HG03378 (cell line): ENCODE data around the gene LLGL1.

Source experiments
- ATAC-seq: cut with Tn5 transposase; IDR thresholded peaks from one replicate; pipeline ENCODE4 v1.9.1; 2021; ENCODE audit warnings: mild to moderate bottlenecking, moderate library complexity; ENCODE audit not compliant: unreplicated experiment

LLGL1 gene

GRCh38 chr17:18228176-18228682, 2.8 kb downstream of the LLGL1 start:
- no peak for ATAC-seq

- no peak for ATAC-seq
Observed at GRCh38 chr17:18229254-18229653, 3.8 kb downstream of the LLGL1 start.

- no peak for ATAC-seq
Observed at GRCh38 chr17:18229771-18230170, 4.3 kb downstream of the LLGL1 start.

GRCh38 chr17:18230288-18231141, 5.1 kb downstream of the LLGL1 start:
- no peak for ATAC-seq

GRCh38 chr17:18231164-18231563, 5.7 kb downstream of the LLGL1 start:
- ATAC-seq = no peak

GRCh38 chr17:18233803-18234518, 8.5 kb downstream of the LLGL1 start:
- ATAC-seq = no peak

- no peak for ATAC-seq
Observed at GRCh38 chr17:18234853-18235380, 9.5 kb downstream of the LLGL1 start.

- ATAC-seq = no peak
Observed at GRCh38 chr17:18235743-18236256, 10.4 kb downstream of the LLGL1 start.

GRCh38 chr17:18236494-18236893, 11.1 kb downstream of the LLGL1 start:
- ATAC-seq = no peak

- ATAC-seq = no peak
Observed at GRCh38 chr17:18237461-18237860, 12.0 kb downstream of the LLGL1 start.

GRCh38 chr17:18238299-18238698, 12.9 kb downstream of the LLGL1 start:
- no peak for ATAC-seq

GRCh38 chr17:18240449-18240848, 15.0 kb downstream of the LLGL1 start:
- ATAC-seq = no peak

- no peak for ATAC-seq
Observed at GRCh38 chr17:18241229-18241871, 15.9 kb downstream of the LLGL1 start.

- ATAC-seq = no peak
Observed at GRCh38 chr17:18245038-18245776, 19.8 kb downstream of the LLGL1 start.

- ATAC-seq = no peak
Observed at GRCh38 chr17:18246109-18246725, 20.8 kb downstream of the LLGL1 start.

- no peak for ATAC-seq
Observed at GRCh38 chr17:18246880-18247612, 21.6 kb downstream of the LLGL1 start.

- no peak for ATAC-seq
Observed at GRCh38 chr17:18247613-18248001, 22.2 kb downstream of the LLGL1 start.

- ATAC-seq = no peak
Observed at GRCh38 chr17:18248300-18248731, 22.9 kb downstream of the LLGL1 start.

GRCh38 chr17:18248811-18249210, 23.4 kb downstream of the LLGL1 start:
- no peak for ATAC-seq
